Activated CD8-positive, alpha-beta memory T cell treated with anti-CD3 and anti-CD28 coated beads for 24 hours (primary cell): ENCODE results near the gene MYL5.
A peak's percentile ranks its signal among the peaks of the same experiment; 100 is the strongest.
"Not testable (repeated sequence)": the region's sequence is repeated elsewhere in the genome, so short reads cannot be mapped to it uniquely, and the experiment has no call there.

Experiments
- DNase-seq: peaks from one replicate; pipeline ENCODE4 v3.0.0-alpha.2; 2020

The MYL5 gene

GRCh38 chr4:687048-687970, 13.0 kb downstream of the MYL5 start:
- DNase-seq = no peak

DNA sequence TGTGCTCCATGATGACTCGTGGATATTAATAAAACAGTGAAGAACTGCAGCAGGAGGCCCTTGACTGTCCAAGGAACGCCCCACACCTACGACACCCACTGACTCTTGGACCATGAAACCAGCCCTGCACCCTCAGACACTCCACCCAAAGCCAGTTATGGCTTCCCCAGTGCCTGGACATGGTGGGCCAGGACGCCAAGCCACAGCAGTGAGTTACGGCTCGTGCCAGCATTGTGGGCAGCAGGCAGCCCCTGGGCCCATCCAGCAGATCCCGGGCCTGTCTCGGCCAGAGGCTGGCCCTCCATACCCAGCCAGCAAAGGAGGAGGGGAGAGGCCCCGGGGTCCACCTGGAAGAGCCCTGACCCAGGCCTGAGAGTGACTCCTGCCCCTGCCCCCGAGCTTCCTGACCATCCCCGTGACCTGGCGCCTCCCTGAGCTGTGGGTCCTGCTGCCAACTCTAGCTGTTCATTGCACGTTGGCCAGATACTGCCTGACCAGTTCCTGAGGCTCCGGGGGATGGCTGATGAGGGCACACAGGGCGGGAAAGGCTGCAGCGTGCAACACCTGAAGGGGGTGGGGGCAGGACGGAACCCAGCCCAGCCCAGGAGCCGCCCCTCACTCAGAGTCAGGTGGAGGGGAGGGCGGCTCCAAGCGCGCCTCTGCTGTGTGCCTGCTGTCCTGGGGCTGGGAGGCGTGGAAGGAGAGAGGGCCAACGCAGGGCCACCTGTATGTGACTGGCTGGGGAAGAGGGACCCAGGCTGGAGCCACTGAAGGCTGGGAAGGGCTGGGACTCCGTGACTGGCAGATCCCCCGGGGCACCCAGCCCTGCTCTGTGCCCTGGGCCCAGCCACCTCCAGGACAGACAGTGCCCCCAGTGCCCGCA, 13.9 kb downstream of the MYL5 start:
- no peak for DNase-seq

GRCh38 chr4:688854-689681, 14.7 kb downstream of the MYL5 start, which contains the start of gene SLC49A3:
SLC49A3 (minus strand) TSS chr4:689151; CDS start chr4:689127, 24 bp downstream.
- DNase-seq = peak; percentile 60

DNA sequence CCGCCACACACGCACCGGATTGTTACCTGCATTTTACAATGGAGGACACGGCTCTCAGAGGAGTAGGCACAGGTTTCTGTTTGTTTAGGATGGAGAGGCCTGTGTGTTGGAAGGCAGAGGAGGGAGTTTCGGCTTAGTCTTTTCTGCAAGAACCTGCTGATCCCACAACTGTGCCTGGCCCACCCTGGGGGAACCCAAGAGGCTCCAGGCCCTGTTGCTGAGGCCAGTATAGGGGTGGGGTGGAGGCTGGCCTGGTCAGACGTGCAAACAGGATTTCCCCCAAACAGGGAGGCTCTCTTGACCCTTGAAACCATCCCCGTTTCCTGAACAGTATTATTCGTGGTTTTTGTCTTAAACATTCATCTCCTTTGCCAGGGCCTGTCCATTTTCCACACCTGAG, 15.4 kb downstream of the MYL5 start:
- no peak for DNase-seq

- DNase-seq = no peak
Measured at GRCh38 chr4:692771-693554, 18.6 kb downstream of the MYL5 start.

DNA sequence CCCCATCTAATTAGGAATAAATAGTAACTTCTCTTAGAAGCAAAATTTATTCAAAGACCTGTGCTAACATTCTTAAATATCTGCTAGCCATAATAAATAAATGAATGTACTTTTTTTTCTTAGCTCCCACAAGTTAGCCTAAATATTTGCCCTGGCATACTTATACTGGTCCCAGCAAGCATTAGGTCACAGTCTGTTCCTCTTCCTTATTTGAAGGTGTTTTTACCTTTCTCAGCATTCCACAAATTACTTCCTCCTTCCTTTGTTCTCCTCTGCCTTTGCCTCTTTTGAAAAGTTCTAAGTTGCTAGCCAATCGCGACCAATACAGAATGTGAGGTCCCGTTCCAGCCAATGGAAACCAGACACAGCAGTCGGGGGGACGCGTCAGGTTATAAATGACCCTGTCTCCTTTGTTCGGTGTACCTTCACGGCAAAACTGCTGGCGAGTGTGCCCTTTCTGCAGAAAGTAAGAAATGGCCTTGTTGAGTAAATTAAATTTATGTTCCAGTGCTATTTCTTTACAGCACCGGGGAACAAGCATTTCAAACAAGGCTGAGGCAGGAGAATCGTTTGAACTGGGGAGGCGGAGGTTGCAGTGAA, 20.1 kb downstream of the MYL5 start:
- DNase-seq = not testable (repeated sequence)

DNA sequence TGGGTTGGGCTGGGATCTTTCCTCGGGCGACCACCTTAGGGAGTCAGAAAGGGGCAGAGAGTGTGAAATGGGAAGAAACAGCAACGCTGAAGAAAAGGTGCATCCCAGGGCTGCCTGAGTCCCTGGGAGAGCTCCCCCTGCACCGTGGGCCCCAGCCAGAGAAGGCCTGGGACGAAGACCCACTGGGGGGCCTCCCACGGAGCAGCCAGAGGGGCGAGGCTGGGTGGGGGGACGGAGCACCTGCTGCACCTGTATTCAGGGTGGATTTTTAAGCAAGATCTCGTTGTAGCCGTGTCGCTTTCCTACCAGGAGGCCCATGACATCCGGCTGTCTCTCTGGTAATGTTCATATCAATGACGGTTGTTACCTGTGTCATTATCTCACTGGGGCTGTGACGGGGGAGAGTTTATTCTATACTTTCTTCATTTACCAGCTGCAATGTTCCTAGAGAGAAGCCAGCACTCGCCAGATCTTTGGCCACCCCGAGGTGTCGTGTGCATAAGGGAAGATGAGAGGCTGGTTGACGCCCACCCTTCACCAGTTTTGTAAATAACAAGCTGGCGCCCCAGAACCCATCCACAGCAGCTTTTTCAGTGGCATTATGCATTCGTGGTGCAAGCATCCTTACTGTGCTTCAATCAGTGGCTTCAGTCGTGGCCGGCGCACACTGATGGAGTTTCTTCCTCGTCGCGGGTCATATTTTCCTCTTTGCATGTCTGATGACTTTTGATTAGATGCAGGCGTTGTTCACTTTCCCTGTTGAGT, 25.7 kb downstream of the MYL5 start:
- no peak for DNase-seq

DNA sequence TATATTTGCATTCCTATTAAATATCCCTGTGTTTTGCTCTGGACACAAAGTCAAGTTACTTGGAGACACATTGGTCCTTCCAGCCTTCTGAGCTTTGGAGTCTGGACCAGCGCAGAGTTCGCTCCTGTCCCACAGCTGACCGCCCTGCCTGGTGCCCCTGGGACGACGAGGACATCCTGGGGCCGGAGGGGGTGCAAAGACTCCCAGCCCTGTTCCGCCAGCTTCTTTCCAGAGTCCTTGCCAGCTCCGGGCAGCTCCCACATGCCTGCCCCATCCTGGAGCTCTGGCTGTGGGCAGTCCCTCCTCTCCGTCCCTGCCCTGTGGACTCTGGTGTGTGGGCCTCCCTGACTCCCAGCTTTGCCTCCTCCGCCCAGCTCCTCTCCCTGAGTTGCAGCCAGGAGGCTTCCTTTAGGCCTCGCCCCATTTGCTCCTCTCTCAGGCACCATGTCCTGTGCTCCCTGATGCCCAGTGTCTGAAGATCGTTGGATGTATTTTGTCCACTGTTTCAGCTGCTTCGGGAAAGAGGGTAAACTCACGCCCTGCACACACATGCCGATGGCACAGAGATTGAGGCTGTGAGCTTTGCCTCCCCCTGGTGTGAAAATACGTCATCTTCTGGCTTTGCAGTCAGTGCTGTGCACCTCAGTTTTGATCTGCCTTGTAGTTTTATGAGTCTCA, 26.4 kb downstream of the MYL5 start:
- no peak for DNase-seq

DNA sequence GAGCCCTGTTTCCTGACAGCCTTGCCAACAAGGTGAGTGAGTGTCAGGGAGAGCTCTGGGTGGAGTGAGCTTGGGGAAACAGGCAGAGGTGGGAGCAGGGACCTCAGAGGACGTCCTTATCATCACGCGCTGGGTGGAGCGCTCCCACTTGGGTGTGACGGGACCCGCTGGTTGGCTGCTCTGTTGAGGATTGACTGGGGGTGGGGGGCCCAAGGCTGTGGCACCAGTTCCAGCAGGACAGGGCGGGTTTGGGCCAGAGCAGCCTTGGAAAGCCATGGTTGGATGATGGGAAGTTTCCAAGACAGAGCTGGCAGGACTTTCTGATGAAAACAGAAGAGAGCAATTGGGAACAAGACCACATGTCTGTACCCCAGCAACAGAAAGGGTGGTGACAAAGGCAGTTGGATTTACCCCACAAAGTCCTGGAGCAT, 28.3 kb downstream of the MYL5 start:
- no peak for DNase-seq

DNA sequence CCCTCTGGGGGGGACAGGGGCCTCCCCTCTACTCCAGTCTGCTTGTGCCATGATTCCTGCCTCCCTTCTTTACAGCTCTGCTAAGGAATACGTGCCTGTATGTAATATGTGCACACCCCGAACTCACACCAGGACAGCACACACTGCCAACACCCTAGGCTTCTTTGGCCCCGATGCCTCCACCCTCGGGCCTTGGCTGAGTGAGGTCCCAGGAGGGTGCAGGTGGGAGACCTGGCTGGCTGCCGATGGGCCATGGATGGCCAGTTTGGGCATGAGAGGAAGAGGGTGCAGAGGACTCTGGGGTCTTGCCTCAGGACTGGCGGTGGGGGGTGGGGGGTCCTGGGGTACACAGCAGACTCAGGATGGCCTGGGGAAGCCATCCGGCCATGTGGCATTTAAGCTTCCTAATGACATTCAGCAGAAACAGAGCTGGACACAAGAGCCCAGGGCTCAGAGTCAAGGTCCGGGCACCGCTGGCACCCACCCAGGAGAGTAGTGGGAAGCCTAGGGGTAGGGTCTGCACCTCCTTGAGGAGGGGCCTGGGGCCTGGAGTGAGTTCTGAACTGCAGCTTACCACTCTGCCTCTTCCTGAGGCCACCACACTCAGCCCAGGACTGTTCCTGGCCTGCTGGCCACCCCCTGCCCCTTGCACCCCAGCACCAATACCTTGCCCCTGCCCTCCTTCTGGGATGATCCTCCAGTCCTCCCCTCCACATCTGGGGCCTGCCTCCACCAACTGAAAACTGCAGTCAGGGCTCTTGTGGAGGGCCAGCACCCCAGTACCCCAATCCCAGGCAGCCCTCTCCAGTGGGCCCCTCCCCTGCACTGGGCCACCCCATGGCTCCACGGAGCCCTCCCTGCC, 29.2 kb downstream of the MYL5 start:
- DNase-seq = no peak

DNA sequence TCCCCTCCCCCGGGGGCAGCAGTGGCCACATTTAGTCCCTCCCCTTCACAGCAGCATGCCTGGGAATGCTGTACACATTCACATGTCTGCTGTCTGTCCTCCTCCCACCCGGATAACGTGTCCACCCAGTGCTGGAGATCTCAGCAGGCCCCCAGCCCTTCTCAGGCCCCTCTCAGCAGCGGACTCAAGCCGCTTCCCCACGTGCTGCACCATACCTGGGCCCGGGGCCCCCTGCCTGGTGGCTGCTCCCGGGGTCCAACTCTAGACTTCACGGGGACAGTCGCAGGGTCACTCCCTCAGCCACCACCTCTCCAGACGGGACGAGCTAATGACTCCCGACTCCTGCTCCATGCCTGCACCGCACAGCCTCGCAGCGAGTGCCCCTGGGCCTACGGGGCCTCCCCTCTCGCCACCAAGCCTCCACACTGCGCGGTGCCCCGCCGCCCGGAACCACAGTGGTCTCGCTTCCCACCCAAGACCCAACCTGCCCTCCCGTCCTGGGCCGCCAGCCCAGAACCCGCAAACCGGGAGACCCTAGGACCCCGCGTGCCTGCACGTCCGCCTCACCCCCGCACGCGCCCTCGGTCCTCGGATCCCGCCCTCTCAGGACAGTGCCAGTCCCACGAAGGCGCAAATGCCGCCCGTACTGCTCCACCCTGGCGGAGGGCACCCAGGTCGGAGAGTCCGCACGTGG, 30.0 kb downstream of the MYL5 start:
- DNase-seq = no peak

- DNase-seq = no peak
Measured at GRCh38 chr4:704971-705277, 30.6 kb downstream of the MYL5 start.

DNA sequence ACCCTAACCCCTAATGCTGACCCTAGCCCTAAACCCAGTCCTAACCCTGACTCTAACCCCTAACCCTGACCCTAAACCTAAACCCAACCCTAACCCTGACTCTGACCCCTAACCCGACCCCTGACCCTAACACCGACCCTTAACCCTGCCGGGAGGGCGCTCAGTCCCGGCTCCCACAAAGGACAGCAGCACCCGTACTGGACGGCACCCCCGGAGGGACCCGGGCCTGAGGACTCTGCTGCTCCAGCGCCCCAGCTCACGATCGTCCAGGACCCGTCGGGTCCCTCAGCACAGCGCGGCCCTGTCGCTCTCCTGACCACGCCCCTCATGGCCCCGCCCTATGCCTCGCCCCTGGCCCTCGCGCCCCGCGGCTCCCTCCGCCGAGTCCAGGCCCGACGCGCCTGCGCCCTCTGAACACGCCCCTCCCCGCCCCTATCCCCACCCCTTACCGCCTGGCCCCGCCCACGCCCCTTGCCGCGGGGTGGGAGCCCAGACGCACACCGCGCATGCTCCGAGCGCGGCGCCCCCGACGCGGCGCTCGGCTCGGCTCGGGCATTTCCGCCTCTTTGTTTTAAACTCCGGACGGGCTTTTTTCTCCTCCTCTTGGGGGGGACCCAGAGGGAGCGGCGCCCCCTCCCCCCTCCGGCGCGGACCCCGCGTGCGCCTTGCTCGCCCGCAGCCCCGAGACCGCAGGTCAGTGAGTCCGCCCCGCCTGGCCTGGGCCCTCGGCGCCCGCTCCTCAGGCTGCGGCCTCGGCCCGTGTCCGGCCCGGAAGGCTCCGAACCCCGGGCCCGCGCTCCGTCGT, 31.1 kb downstream of the MYL5 start, which contains the start of gene PCGF3:
PCGF3 (plus strand) TSS at position 555 of the 805 bp plus-strand sequence. CDS start 27,849 bp downstream, outside the sequence.
- peak; percentile 99 for DNase-seq

GRCh38 chr4:706083-706633, 31.8 kb downstream of the MYL5 start:
- DNase-seq = not testable (repeated sequence)

- no peak for DNase-seq
Measured at GRCh38 chr4:706834-707598, 32.7 kb downstream of the MYL5 start.

DNA sequence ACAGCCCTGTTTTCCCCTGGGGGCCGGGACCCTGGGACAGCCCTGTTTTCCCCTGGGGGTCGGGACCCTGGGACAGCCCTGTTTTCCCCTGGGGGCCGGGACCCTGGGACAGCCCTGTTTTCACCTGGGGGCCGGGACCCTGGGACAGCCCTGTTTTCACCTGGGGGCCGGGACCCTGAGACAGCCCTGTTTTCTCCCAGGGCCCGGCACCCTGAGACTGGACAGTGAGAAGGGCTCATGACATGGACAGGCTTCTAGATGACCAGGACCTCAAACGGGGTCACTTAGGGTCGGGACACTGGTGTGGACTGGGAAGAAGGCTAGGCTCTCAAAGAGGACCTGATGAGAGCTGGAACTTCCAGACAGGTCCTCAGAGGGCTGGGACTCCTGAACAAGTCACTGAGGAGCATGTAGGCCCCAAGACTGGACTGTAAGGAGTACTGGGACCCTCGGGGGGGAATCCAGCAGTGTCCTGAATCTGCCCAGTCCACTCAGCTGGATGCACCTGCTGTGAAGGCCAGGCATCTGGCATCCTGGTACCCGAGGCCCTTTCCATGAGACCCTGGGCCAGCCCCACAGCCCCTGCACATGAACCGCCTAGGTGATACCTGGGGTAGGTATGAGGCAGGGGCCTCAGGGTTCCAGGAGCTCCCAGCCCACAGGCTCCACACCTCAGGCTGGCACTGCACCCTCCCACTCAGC, 33.7 kb downstream of the MYL5 start:
- no peak for DNase-seq
